ENCODE data around the gene FBLN7.

Gene FBLN7

GRCh38 chr2:112182581-112183034, 44.4 kb downstream of the FBLN7 start:
- Histone ChIP-seq H3K27ac (no peak overlapping the region), H3K27me3 (peaks cover 64% of the 10 kb centered on the region), H3K9me3 (no peaks in the 10 kb centered on the region), H3K36me3 (no peaks in the 10 kb centered on the region), H3K4me3 (ENCODE audit: low read depth in 1 of 2, low read length in 1 of 2) (no peak overlapping the region), H3K4me1 (ENCODE audit: control insufficient read depth in 1 of 2, insufficient read depth in 1 of 2, low read depth in 1 of 2, low read length in 1 of 2) (no peaks in the 10 kb centered on the region)
- TF ChIP-seq CTCF (IDR thresholded peaks at IDR 0.05): no peak

- no peaks in the 10 kb centered on the region for H3K4me1 ChIP-seq (ENCODE audit: control insufficient read depth in 1 of 2, insufficient read depth in 1 of 2, low read depth in 1 of 2, low read length in 1 of 2)
- peaks cover 55% of the 10 kb centered on the region for H3K27me3 ChIP-seq
- H3K9me3 ChIP-seq: no peaks in the 10 kb centered on the region
- H3K27ac ChIP-seq: no peak overlapping the region
- H3K4me3 ChIP-seq (ENCODE audit: low read depth in 1 of 2, low read length in 1 of 2): no peak overlapping the region
- TF ChIP-seq CTCF (IDR thresholded peaks at IDR 0.05): no peak
- H3K36me3 ChIP-seq: no peaks in the 10 kb centered on the region
Measured at GRCh38 chr2:112183327-112184025, 45.3 kb downstream of the FBLN7 start.

- TF ChIP-seq CTCF (IDR thresholded peaks at IDR 0.05): no peak
- no peak overlapping the region for H3K27ac ChIP-seq
- no peaks in the 10 kb centered on the region for H3K9me3 ChIP-seq
- no peak overlapping the region for H3K4me3 ChIP-seq (ENCODE audit: low read depth in 1 of 2, low read length in 1 of 2)
- H3K36me3 ChIP-seq: no peaks in the 10 kb centered on the region
- no peaks in the 10 kb centered on the region for H3K4me1 ChIP-seq (ENCODE audit: control insufficient read depth in 1 of 2, insufficient read depth in 1 of 2, low read depth in 1 of 2, low read length in 1 of 2)
- peaks cover 49% of the 10 kb centered on the region for H3K27me3 ChIP-seq
Measured at GRCh38 chr2:112184121-112184520, 45.9 kb downstream of the FBLN7 start.

- Histone ChIP-seq H3K4me3 (ENCODE audit: low read depth in 1 of 2, low read length in 1 of 2) (no peak overlapping the region), H3K4me1 (ENCODE audit: control insufficient read depth in 1 of 2, insufficient read depth in 1 of 2, low read depth in 1 of 2, low read length in 1 of 2) (no peaks in the 10 kb centered on the region), H3K9me3 (no peaks in the 10 kb centered on the region), H3K27ac (no peak overlapping the region), H3K36me3 (no peaks in the 10 kb centered on the region), H3K27me3 (peaks cover 39% of the 10 kb centered on the region)
- no peak for TF ChIP-seq CTCF (IDR thresholded peaks at IDR 0.05)
Measured at GRCh38 chr2:112185131-112185530, 46.9 kb downstream of the FBLN7 start.

- no peak overlapping the region for H3K4me3 ChIP-seq (ENCODE audit: low read depth in 1 of 2, low read length in 1 of 2)
- peaks cover 18% of the 10 kb centered on the region for H3K27me3 ChIP-seq
- no peak for TF ChIP-seq CTCF (IDR thresholded peaks at IDR 0.05)
- H3K27ac ChIP-seq: no peak overlapping the region
- no peaks in the 10 kb centered on the region for H3K4me1 ChIP-seq (ENCODE audit: control insufficient read depth in 1 of 2, insufficient read depth in 1 of 2, low read depth in 1 of 2, low read length in 1 of 2)
- H3K36me3 ChIP-seq: no peaks in the 10 kb centered on the region
- H3K9me3 ChIP-seq: no peaks in the 10 kb centered on the region
Measured at GRCh38 chr2:112187046-112187715, 49.0 kb downstream of the FBLN7 start.
